Keratinocyte (primary cell): ENCODE measurements around the gene SMPD1. TPM values are rescaled to one million over a fixed set of nuclear protein-coding genes. Genes with fewer than 3 reads are reported as not detected.

Experiments
- DNase-seq: peaks from one replicate; pipeline ENCODE4 v3.0.0-alpha.2; 2011; ENCODE audit warnings: low read depth, missing footprints, low spot score
- FAIRE-seq: peaks from 2 replicates; lab custom pipeline; 2011; peaks lifted over from hg19 to GRCh38; lab: Jason Lieb, UNC
- H2AFZ ChIP-seq: 2 replicates; pipeline ENCODE4 v1.6.0; 2012; ENCODE audit warnings: low read length, control low read depth, inconsistent platforms; ENCODE audit not compliant: control insufficient read depth
- H3K27ac ChIP-seq: 2 replicates; pipeline ENCODE4 v1.5.1; 2011; ENCODE audit warnings: low read length; ENCODE audit not compliant: control insufficient read depth, insufficient read depth
- H3K27me3 ChIP-seq: 3 replicates; pipeline ENCODE4 v1.6.0; 2011; ENCODE audit warnings: low read length; ENCODE audit not compliant: control insufficient read depth, insufficient read depth; ENCODE audit errors: extremely low read depth
- H3K36me3 ChIP-seq, 2 experiments: 2 replicates in 1 of 2; 3 replicates in 1 of 2; pipeline ENCODE4 v1.5.1; 2011; ENCODE audit warnings: low read length in 2 of 2, mild to moderate bottlenecking in 1 of 2; ENCODE audit not compliant: control insufficient read depth in 2 of 2, insufficient read depth in 2 of 2; ENCODE audit errors: extremely low read depth in 1 of 2
- H3K4me1 ChIP-seq: 3 replicates; pipeline ENCODE4 v1.5.1; 2011; ENCODE audit warnings: low read length; ENCODE audit not compliant: control insufficient read depth, insufficient read depth; ENCODE audit errors: extremely low read depth
- H3K4me2 ChIP-seq: 3 replicates; pipeline ENCODE4 v1.6.0; 2011; ENCODE audit warnings: low read depth, low read length; ENCODE audit not compliant: control insufficient read depth, insufficient read depth; ENCODE audit errors: extremely low read depth
- H3K4me3 ChIP-seq, 3 experiments: fragments of 200-600 bp in 1 of 3; sonication (generic) in 1 of 3; 2 replicates in 2 of 3; 3 replicates in 1 of 3; pipeline ENCODE4 v1.5.1; 2011 to 2016; ENCODE audit warnings: low read length in 3 of 3, mild to moderate bottlenecking in 3 of 3, control low read depth in 2 of 3, inconsistent platforms in 1 of 3, low read depth in 1 of 3, mixed read lengths in 1 of 3, mixed run types in 1 of 3, moderate library complexity in 1 of 3; ENCODE audit not compliant: control insufficient read depth in 2 of 3, insufficient read depth in 2 of 3; ENCODE audit errors: extremely low read depth in 1 of 3
- H3K79me2 ChIP-seq: 2 replicates; pipeline ENCODE4 v1.6.0; 2012; ENCODE audit warnings: low read length; ENCODE audit not compliant: control insufficient read depth, insufficient read depth
- H3K9ac ChIP-seq: 3 replicates; pipeline ENCODE4 v1.6.0; 2011; ENCODE audit warnings: low read length; ENCODE audit not compliant: control insufficient read depth, insufficient read depth; ENCODE audit errors: extremely low read depth
- H3K9me1 ChIP-seq: 3 replicates; pipeline ENCODE4 v1.6.0; 2011; ENCODE audit warnings: low read length; ENCODE audit not compliant: control insufficient read depth, insufficient read depth; ENCODE audit errors: extremely low read depth
- H3K9me3 ChIP-seq: 2 replicates; pipeline ENCODE4 v1.5.1; 2012; ENCODE audit warnings: low read depth, low read length; ENCODE audit not compliant: control insufficient read depth
- H4K20me1 ChIP-seq: 3 replicates; pipeline ENCODE4 v1.6.0; 2011; ENCODE audit warnings: low read length; ENCODE audit not compliant: control insufficient read depth, insufficient read depth; ENCODE audit errors: extremely low read depth
- CTCF ChIP-seq, 3 experiments: IDR thresholded peaks in 1 of 3; conservative IDR thresholded peaks in 1 of 3; optimal IDR thresholded peaks in 1 of 3; 2 replicates in 2 of 3; 3 replicates in 1 of 3; pipeline versions ENCODE3 to v1.5.1; 2011; ENCODE audit warnings: low read length in 3 of 3, mild to moderate bottlenecking in 3 of 3, moderate library complexity in 2 of 3, control low read depth in 1 of 3, inconsistent platforms in 1 of 3; ENCODE audit not compliant: insufficient read depth in 2 of 3; ENCODE audit errors: extremely low read depth in 1 of 3
- EZH2 ChIP-seq: IDR thresholded peaks from one replicate; pipeline ENCODE4 v1.6.1; 2012; ENCODE audit warnings: inconsistent platforms, mild to moderate bottlenecking, low read length, moderate library complexity
- dilution Hi-C: fragments of 300-500 bp; cut with MboI; formaldehyde crosslinking; loops from one replicate; pipeline ENCODE4 v1.7.0; 2020; ENCODE audit warnings: low sequenced_read_pairs; ENCODE audit not compliant: extremely low pct_ligation_motif_present
- polyA plus RNA-seq, 5 experiments: library from polyadenylated mRNA; depleted of rRNA in 3 of 5; stranded (reverse) in 3 of 5; stranded (forward) in 1 of 5; unstranded in 1 of 5; fragments of >200 nt; gene quantifications; 1 replicate in 1 of 5; 2 replicates in 3 of 5; 3 replicates in 1 of 5; pipeline versions ENCODE4 v1.2.1 to v1.2.3, GENCODE V29; 2011 to 2012; ENCODE audit warnings: missing spikeins in 2 of 5, low read depth in 1 of 5, low replicate concordance in 1 of 5

Gene SMPD1
- polyA plus RNA-seq, 1 donor (not counting 4 experiments of a cell fraction or from before 2014, with no cell fraction given) = 8.0 TPM

GRCh38 chr11:6406370-6406769 lies 16.1 kb downstream of the SMPD1 start:
- H4K20me1 ChIP-seq = no peaks in the 10 kb centered on the region
- no peaks in the 10 kb centered on the region for H3K9me3 ChIP-seq
- DNase-seq = no peak
- no peaks in the 10 kb centered on the region for H3K9me1 ChIP-seq
- no peak overlapping the region for H2AFZ ChIP-seq
- H3K27ac ChIP-seq = no peak overlapping the region
- FAIRE-seq = no peak
- no peaks in the 10 kb centered on the region for H3K4me1 ChIP-seq
- TF ChIP-seq CTCF (optimal IDR thresholded peaks at IDR 0.05 in 1 of 3, IDR thresholded peaks at IDR 0.05 in 1 of 3, conservative IDR thresholded peaks at IDR 0.05 in 1 of 3; ENCODE audit: extremely low read depth in 1 of 3, insufficient read depth in 2 of 3, low read length in 3 of 3) (no peak), EZH2 (no peak)
- H3K79me2 ChIP-seq = no peaks in the 10 kb centered on the region
- no peaks in the 10 kb centered on the region for H3K27me3 ChIP-seq
- no peak overlapping the region for H3K4me2 ChIP-seq
- H3K36me3 ChIP-seq = no peaks in the 10 kb centered on the region
- H3K9ac ChIP-seq = no peak overlapping the region
- no peak overlapping the region for H3K4me3 ChIP-seq
- dilution Hi-C loops = no loop called here

GRCh38 chr11:6410695-6411430 lies 20.6 kb downstream of the SMPD1 start:
- Histone ChIP-seq H3K36me3 (no peaks in the 10 kb centered on the region), H2AFZ (no peak overlapping the region), H3K4me1 (no peaks in the 10 kb centered on the region), H3K9ac (no peak overlapping the region), H4K20me1 (no peaks in the 10 kb centered on the region), H3K4me2 (no peak overlapping the region), H3K79me2 (no peaks in the 10 kb centered on the region), H3K27ac (no peak overlapping the region), H3K4me3 (no peak overlapping the region), H3K27me3 (no peaks in the 10 kb centered on the region), H3K9me1 (no peaks in the 10 kb centered on the region), H3K9me3 (no peaks in the 10 kb centered on the region)
- no peak for DNase-seq
- dilution Hi-C loops = no loop called here
- no peak for FAIRE-seq
- TF ChIP-seq EZH2 (no peak), CTCF (optimal IDR thresholded peaks at IDR 0.05 in 1 of 3, IDR thresholded peaks at IDR 0.05 in 1 of 3, conservative IDR thresholded peaks at IDR 0.05 in 1 of 3; ENCODE audit: extremely low read depth in 1 of 3, insufficient read depth in 2 of 3, low read length in 3 of 3) (no peak)
